Mucosa of descending colon (tissue), 3 donors: ENCODE data around the gene GNPDA1. TPM values are rescaled to one million over a fixed set of nuclear protein-coding genes. Genes with fewer than 3 reads are reported as not detected.

Experiments used
- ATAC-seq: fragments of 200-7000 bp; cut with Tn5 transposase; one replicate; pipeline ENCODE4 v1.9.1; 2020; ENCODE audit warnings: mild to moderate bottlenecking, moderate library complexity
- DNase-seq, 3 donors: peaks; one replicate each; pipeline ENCODE4 v3.0.0-alpha.2; 2020
- H3K36me3 ChIP-seq: fragments of 200-600 bp; one replicate; pipeline ENCODE4 v1.8.0; 2021; ENCODE audit warnings: low read depth, mild to moderate bottlenecking
- H3K4me1 ChIP-seq: fragments of 200-600 bp; one replicate; pipeline ENCODE4 v1.8.0; 2021; ENCODE audit warnings: low read depth, mild to moderate bottlenecking
- H3K4me3 ChIP-seq: fragments of 200-600 bp; one replicate; pipeline ENCODE4 v1.8.0; 2021; ENCODE audit warnings: mild to moderate bottlenecking
- H3K9me3 ChIP-seq: fragments of 200-600 bp; one replicate; pipeline ENCODE4 v1.8.0; 2021; ENCODE audit warnings: mild to moderate bottlenecking
- intact Hi-C, 2 donors: fragments of 100-400 bp; cut with DNase I in 1 of 2; cut with micrococcal nuclease in 1 of 2; formaldehyde crosslinking; loops; one replicate each; pipeline versions ENCODE4 v1.11.0 to v1.11.1; 2022; cut with DNase I, micrococcal nuclease
- long read RNA-seq, 2 donors: library from polyadenylated mRNA; unstranded; transcript quantifications; one replicate each; pipeline ENCODE4 v2.0.0, GENCODE V29; 2019 to 2021
- total RNA-seq, 3 donors: library from RNA; stranded (reverse); fragmentation: NEBNext Ultra II Directional in 2 of 3; extraction: Animal tissue kit (Norgen Biotek cat#: 25700) in 2 of 3; gene quantifications; one replicate each; pipeline versions ENCODE4 v1.2.1 to v1.2.4, GENCODE V29; 2021 to 2023
- TF ChIP-seq, protein P1 (sequence below): fragments of 200-600 bp; IDR thresholded peaks from one replicate; pipeline ENCODE4 v1.8.0; 2022; ENCODE audit warnings: antibody characterized with exemption, mild to moderate bottlenecking
- donor health status: DM: no; HTN: no; CAD: no; lungs with moderate emphysema.
- donor health status: DM: no; HTN: no; CAD: no.
- donor health status: DM: no; HTN: yes; CAD: no.

Gene GNPDA1
- 10 to 100 TPM in 2 of 3 donors, 1 to 10 TPM in 1; 10.0 to 29.4 (median 25.3) TPM for total RNA-seq
- long read RNA-seq, donor 1, transcript GNPDA1-201 (7 exons, 2,273 nt): major isoform, 39 of 50 reads
- long read RNA-seq, donor 1, partial matches to known transcripts: 1 of 50 reads
- long read RNA-seq, donor 1, other reads (novel, unspliced or antisense): 6 of 50 reads
- long read RNA-seq, donor 2, transcript GNPDA1-201 (7 exons, 2,273 nt): major isoform, 29 of 36 reads
- long read RNA-seq, donor 2, partial matches to known transcripts: 1 of 36 reads
- long read RNA-seq, donor 2, other reads (novel, unspliced or antisense): 3 of 36 reads

- H3K4me3 ChIP-seq: peak within 1 kb of the TSS; percentile 30
- no peaks in the 10 kb centered on the region for H3K36me3 ChIP-seq
- H3K4me1 ChIP-seq: peaks cover 10% of the 10 kb centered on the region
- ATAC-seq (peak; percentile 95), DNase-seq (peak; percentile 84 to 90 (median 89))
- intact Hi-C loops: no loop called here
- no peaks in the 10 kb centered on the region for H3K9me3 ChIP-seq
- TF ChIP-seq, protein P1, sequence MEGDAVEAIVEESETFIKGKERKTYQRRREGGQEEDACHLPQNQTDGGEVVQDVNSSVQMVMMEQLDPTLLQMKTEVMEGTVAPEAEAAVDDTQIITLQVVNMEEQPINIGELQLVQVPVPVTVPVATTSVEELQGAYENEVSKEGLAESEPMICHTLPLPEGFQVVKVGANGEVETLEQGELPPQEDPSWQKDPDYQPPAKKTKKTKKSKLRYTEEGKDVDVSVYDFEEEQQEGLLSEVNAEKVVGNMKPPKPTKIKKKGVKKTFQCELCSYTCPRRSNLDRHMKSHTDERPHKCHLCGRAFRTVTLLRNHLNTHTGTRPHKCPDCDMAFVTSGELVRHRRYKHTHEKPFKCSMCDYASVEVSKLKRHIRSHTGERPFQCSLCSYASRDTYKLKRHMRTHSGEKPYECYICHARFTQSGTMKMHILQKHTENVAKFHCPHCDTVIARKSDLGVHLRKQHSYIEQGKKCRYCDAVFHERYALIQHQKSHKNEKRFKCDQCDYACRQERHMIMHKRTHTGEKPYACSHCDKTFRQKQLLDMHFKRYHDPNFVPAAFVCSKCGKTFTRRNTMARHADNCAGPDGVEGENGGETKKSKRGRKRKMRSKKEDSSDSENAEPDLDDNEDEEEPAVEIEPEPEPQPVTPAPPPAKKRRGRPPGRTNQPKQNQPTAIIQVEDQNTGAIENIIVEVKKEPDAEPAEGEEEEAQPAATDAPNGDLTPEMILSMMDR: no peak
Measured at GRCh38 chr5:142012792-142013388, at the start of gene GNPDA1. Gene GNPDA1, minus strand, starts transcription at chr5:142013027. Its CDS starts 992 bp downstream, at chr5:142012035.

DNA sequence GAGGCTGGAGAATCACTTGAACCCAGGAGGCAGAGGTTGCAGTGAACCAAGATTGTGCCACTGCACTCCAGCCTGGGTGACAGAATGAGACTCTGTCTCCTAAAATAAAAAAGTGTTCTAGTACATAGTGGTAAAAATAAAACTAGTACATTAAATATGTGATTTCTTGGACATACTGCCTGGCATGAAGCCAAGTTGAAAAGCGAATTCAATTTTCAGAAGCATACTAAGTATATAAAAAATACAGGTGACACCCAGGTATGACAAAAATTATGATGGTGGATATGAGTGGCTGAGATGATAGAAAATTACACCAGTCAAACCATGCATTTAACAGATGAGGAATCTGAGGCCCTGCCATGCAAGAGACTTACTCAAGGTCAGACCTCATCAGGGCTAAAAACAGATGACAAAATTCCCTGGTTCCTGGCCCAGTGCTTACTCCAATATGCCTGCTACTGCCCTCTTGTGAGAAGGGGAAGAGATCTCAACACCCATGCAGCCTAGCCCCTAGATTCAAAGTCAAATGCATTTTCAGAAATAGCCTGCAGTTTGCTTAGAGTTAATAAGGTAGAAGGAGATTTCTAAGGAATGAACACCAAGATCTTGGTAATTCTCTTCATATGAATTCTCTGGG, 46.6 kb upstream of the GNPDA1 start:
- Histone ChIP-seq H3K36me3 (no peaks in the 10 kb centered on the region), H3K4me3 (no peak overlapping the region), H3K4me1 (no peaks in the 10 kb centered on the region), H3K9me3 (no peaks in the 10 kb centered on the region)
- ATAC-seq (no peak), DNase-seq (no peak)
- TF ChIP-seq, protein P1: no peak
- intact Hi-C loops: no loop called here

DNA sequence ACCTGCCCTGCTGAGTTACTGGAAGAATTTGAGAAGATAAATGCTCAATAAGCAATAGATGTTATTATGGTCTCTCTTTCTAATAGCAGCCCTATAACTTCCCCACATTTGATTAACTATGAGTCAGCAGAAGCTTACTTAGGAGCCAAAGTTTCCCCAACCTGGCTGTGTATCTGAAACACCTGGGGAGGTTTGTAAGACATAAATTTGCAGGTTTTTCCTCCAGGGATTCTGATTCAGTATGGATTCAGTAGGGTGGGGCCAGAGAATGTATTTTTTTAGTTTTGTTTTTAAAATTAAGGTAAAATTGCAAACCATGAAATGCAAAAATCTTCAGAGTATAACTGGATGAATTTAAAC, 44.9 kb upstream of the GNPDA1 start:
- intact Hi-C loops: no loop called here
- TF ChIP-seq, protein P1: no peak
- DNase-seq (no peak), ATAC-seq (no peak)
- Histone ChIP-seq H3K9me3 (no peaks in the 10 kb centered on the region), H3K4me3 (no peak overlapping the region), H3K4me1 (no peaks in the 10 kb centered on the region), H3K36me3 (no peaks in the 10 kb centered on the region)

DNA sequence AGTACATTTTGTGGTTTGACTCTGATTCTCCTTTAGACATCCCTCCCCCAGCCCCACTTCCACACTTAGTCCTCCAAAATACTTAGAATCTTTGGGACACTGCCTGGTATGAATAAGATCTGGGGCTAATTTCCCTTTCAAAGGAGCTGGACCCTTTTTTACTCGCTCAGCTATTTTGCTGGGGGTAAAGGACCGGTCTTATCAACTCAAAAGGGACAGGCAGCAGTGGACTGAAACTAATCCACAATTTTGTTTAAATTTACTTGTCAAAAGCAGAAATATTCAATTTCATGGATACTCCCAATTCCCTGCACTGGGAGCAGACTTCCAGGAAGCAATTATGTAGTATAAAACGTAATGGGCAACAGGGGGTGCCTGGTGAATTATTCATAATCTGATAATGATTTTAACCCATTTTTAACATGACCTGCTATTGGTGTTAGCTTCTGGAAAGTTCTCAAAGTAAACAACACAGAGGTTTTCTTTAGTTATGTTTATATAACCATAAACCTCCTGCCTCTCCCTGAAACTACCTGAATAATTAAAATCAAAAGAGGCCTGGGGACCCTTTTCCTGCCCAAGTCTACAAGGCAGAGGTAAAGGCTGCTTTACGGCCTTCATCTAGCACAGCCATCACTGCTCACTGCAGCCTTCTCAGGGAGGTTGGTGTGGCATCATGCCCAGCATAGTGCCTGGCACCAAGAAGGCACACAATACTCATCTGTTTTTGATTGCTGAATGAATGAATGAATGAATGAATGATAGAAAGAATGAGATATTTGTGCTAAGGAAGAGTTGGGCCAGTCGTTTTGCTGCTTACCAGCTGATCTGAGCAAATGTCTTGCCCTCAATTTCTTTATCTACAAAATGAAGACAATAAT, 44.2 kb upstream of the GNPDA1 start:
- intact Hi-C loops: no loop called here
- Histone ChIP-seq H3K36me3 (no peaks in the 10 kb centered on the region), H3K4me3 (no peak overlapping the region), H3K4me1 (no peaks in the 10 kb centered on the region), H3K9me3 (no peaks in the 10 kb centered on the region)
- ATAC-seq: no peak
- DNase-seq: no peak
- TF ChIP-seq, protein P1: no peak

- TF ChIP-seq, protein P1: no peak
- Histone ChIP-seq H3K4me3 (no peak overlapping the region), H3K9me3 (no peaks in the 10 kb centered on the region), H3K36me3 (no peaks in the 10 kb centered on the region), H3K4me1 (no peaks in the 10 kb centered on the region)
- DNase-seq (no peak), ATAC-seq (no peak)
- intact Hi-C loops: no loop called here
Measured at GRCh38 chr5:142055301-142055700, 42.5 kb upstream of the GNPDA1 start.
